Caco-2 (cell line): ENCODE results near the gene CDK11B. TPM values are rescaled to one million over a fixed set of nuclear protein-coding genes. Genes with fewer than 3 reads are reported as not detected.

Experiments used
- BruUV-seq: library from RNA; stranded (reverse); fragments of 400-500 nt; replicated peaks from 2 replicates; lab custom pipeline; 2021; lab: Mats Ljungman, UMichigan
- CTCF ChIA-PET: fragments of 300-600 bp; sonication (Branson Sonifier 250); formaldehyde crosslinking; loops from one replicate; lab custom pipeline; 2022; ENCODE audit warnings: antibody characterized with exemption; lab: Charles Lee
- POLR2A ChIA-PET: fragments of 300-600 bp; sonication (Branson Sonifier 250); formaldehyde crosslinking; loops from one replicate; lab custom pipeline; 2022; ENCODE audit warnings: antibody characterized with exemption; lab: Charles Lee
- DNase-seq, 2 experiments: peaks; one replicate each; pipeline versions ENCODE4 v3.0.0 to v3.0.0-alpha.2; 2020 to 2022
- H3K27me3 ChIP-seq: replicated peaks from 2 replicates; pipeline ENCODE4 v1.6.0; 2011; ENCODE audit warnings: low read length; ENCODE audit not compliant: control insufficient read depth, insufficient read depth
- H3K36me3 ChIP-seq: 2 replicates; pipeline ENCODE4 v1.5.1; 2011; ENCODE audit warnings: low read length; ENCODE audit not compliant: control insufficient read depth, insufficient read depth
- H3K4me1 ChIP-seq: fragments of 250-450 bp; sonication (Bioruptor Pico); 2 replicates; pipeline ENCODE4 v1.5.1; 2020; ENCODE audit warnings: mild to moderate bottlenecking
- H3K4me3 ChIP-seq: 2 replicates; pipeline ENCODE4 v1.5.1; 2011; ENCODE audit warnings: low read depth, mild to moderate bottlenecking, control low read depth, low read length
- H3K9me3 ChIP-seq: fragments of 250-450 bp; sonication (Bioruptor Pico); 2 replicates; pipeline ENCODE4 v1.5.1; 2020; ENCODE audit warnings: mild to moderate bottlenecking, moderate library complexity
- H3K27ac Mint-ChIP-seq: one replicate; pipeline ENCODE4 v1.8.0; 2022; ENCODE audit warnings: mixed read lengths; ENCODE audit not compliant: unreplicated experiment
- H3K27me3 Mint-ChIP-seq: one replicate; pipeline ENCODE4 v1.8.0; 2022; ENCODE audit warnings: mixed read lengths; ENCODE audit not compliant: insufficient read depth, unreplicated experiment
- H3K36me3 Mint-ChIP-seq: one replicate; pipeline ENCODE4 v1.8.0; 2022; ENCODE audit warnings: mild to moderate bottlenecking, mixed read lengths; ENCODE audit not compliant: insufficient read depth, unreplicated experiment
- H3K4me1 Mint-ChIP-seq: one replicate; pipeline ENCODE4 v1.8.0; 2022; ENCODE audit warnings: low read depth, mixed read lengths; ENCODE audit not compliant: unreplicated experiment
- H3K4me3 Mint-ChIP-seq: one replicate; pipeline ENCODE4 v1.8.0; 2022; ENCODE audit warnings: mild to moderate bottlenecking, moderate library complexity, mixed read lengths; ENCODE audit not compliant: unreplicated experiment
- H3K9me3 Mint-ChIP-seq: one replicate; pipeline ENCODE4 v1.8.0; 2022; ENCODE audit warnings: mixed read lengths; ENCODE audit not compliant: unreplicated experiment
- intact Hi-C: fragments of 100-400 bp; cut with micrococcal nuclease; formaldehyde crosslinking; loops from one replicate; pipeline ENCODE4 v1.10.0; 2022; ENCODE audit not compliant: unreplicated experiment
- total RNA-seq: library from RNA; stranded (reverse); gene quantifications from 2 replicates; pipeline ENCODE4 v1.2.3, GENCODE V29; 2022
- TF ChIP-seq, protein P1 (sequence below), 2 experiments: fragments of 200-600 bp in 1 of 2; IDR thresholded peaks; 1 replicate in 1 of 2; 2 replicates in 1 of 2; pipeline versions ENCODE4 v1.5.1 to v1.8.0; 2011 to 2022; ENCODE audit warnings: antibody characterized with exemption in 1 of 2, control low read depth in 1 of 2, inconsistent platforms in 1 of 2, low read depth in 1 of 2, low read length in 1 of 2, mild to moderate bottlenecking in 1 of 2, moderate library complexity in 1 of 2; ENCODE audit not compliant: insufficient read depth in 1 of 2, severe bottlenecking in 1 of 2, unreplicated experiment in 1 of 2

The CDK11B gene
- total RNA-seq, 1 experiment from 2014 or later: 30.2 TPM

GRCh38 chr1:1616045-1616790 is 42.6 kb downstream of the CDK11B start:
- no TSS peak for BruUV-seq
- H3K4me3 ChIP-seq: peak overlapping the region; percentile 70
- TF ChIP-seq, protein P1, sequence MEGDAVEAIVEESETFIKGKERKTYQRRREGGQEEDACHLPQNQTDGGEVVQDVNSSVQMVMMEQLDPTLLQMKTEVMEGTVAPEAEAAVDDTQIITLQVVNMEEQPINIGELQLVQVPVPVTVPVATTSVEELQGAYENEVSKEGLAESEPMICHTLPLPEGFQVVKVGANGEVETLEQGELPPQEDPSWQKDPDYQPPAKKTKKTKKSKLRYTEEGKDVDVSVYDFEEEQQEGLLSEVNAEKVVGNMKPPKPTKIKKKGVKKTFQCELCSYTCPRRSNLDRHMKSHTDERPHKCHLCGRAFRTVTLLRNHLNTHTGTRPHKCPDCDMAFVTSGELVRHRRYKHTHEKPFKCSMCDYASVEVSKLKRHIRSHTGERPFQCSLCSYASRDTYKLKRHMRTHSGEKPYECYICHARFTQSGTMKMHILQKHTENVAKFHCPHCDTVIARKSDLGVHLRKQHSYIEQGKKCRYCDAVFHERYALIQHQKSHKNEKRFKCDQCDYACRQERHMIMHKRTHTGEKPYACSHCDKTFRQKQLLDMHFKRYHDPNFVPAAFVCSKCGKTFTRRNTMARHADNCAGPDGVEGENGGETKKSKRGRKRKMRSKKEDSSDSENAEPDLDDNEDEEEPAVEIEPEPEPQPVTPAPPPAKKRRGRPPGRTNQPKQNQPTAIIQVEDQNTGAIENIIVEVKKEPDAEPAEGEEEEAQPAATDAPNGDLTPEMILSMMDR (IDR thresholded peaks at IDR 0.05; ENCODE audit: insufficient read depth in 1 of 2, low read depth in 1 of 2, low read length in 1 of 2, severe bottlenecking in 1 of 2, unreplicated experiment in 1 of 2): no peak
- peak in 1 of 2 experiments; percentile 36 for DNase-seq
- H3K4me1 ChIP-seq: 0 out of 2 replicates have a peak, but pooled peaks cover 9% of the 10 kb centered on the region
- POLR2A ChIA-PET: interaction anchor here (0.5 to 0.7 kb wide), 2 partner anchors 91 to 241 kb away, joined by 4 to 6 read pairs; no protein-coding TSS in a partner anchor
- no peaks in the 10 kb centered on the region for H3K9me3 Mint-ChIP-seq
- intact Hi-C loops: no loop called here
- peak overlapping the region; percentile 66 for H3K4me3 Mint-ChIP-seq
- H3K36me3 Mint-ChIP-seq: peaks cover 28% of the 10 kb centered on the region
- CTCF ChIA-PET: no interaction called here
- no peaks in the 10 kb centered on the region for H3K27me3 Mint-ChIP-seq
- no peaks in the 10 kb centered on the region for H3K9me3 ChIP-seq
- no peaks in the 10 kb centered on the region for H3K27me3 ChIP-seq
- no peak overlapping the region for H3K27ac Mint-ChIP-seq
- no peaks in the 10 kb centered on the region for H3K36me3 ChIP-seq
- H3K4me1 Mint-ChIP-seq: peaks cover 7% of the 10 kb centered on the region

DNA sequence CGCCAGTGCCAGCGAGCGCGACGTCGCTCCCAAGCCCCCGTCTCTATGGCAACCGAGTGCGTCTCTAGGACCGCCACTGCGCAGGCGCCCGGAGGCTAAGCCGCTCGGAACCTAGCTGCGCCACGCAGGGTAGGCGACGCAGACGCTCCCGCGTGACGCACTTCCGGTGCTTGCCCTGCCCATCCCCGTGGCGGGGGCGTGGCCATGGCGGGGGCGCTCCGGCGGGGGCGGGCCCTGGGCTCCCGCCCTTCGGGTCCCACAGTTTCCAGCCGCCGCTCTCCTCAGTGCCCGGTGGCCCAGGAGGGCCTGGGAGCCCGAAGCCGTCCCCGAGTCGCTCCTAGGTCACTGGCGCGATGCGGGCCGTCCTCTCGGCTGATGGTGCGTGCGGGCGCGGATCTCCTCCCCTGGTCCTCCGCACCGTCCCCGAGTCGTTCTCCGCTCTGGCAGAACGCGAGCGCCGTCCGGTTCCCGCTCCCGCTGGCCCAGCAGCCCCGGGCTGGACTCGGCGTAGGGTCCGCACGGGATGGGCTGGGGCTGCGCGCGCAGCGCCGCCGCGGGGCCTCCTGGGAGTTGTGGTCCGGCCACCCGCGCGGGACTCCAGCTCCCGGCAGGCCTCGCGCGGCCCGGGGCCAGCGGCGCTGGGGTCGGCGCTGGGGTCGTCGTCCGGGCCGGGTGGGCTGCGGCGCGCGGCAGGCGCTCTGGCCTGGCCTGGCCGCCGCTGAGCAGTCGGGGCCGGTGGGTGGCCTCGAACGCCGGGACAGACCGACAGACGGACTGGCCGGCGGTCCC is 43.4 kb downstream of the CDK11B start, which contains the start of gene MIB2:
Gene MIB2 (plus strand): TSS at position 245 of the 789 bp plus-strand sequence. CDS start 7,953 bp downstream, outside the sequence.
- ChIA-PET POLR2A (interaction anchor here (0.5 to 1.1 kb wide), 3 partner anchors 90 to 240 kb away, joined by 4 to 6 read pairs (median 6); partner anchors contain the start of gene AURKAIP1), CTCF (no interaction called here)
- BruUV-seq: no TSS peak
- TF ChIP-seq, protein P1 (IDR thresholded peaks at IDR 0.05; ENCODE audit: insufficient read depth in 1 of 2, low read depth in 1 of 2, low read length in 1 of 2, severe bottlenecking in 1 of 2, unreplicated experiment in 1 of 2): no peak
- intact Hi-C loops: no loop called here
- Mint-ChIP-seq H3K4me1 (peaks cover 7% of the 10 kb centered on the region), H3K9me3 (no peaks in the 10 kb centered on the region), H3K36me3 (peaks cover 28% of the 10 kb centered on the region), H3K27ac (peak within 1 kb of the TSS; percentile 97), H3K27me3 (no peaks in the 10 kb centered on the region), H3K4me3 (peak within 1 kb of the TSS; percentile 89)
- Histone ChIP-seq H3K36me3 (no peaks in the 10 kb centered on the region), H3K9me3 (no peaks in the 10 kb centered on the region), H3K4me3 (peak within 1 kb of the TSS; percentile 70), H3K4me1 (0 out of 2 replicates have a peak, but pooled peaks cover 9% of the 10 kb centered on the region), H3K27me3 (no peaks in the 10 kb centered on the region)
- DNase-seq: peak; percentile 95 to 97

DNA sequence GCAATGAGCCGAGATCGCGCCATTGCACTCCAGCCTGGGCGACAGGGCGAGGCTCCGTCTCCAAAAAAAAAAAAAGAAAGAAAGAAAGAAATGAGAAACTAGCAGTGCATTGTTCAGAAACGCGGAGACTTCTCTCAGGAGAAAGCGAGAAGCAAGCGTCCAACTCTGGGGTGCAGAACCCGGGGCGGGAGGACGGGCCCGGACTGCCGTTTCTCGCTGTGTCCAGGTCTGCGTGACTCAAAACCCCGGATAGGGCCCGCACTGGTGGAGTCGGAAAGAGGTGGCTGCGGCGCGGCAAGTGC is 43.9 kb downstream of the CDK11B start:
- Mint-ChIP-seq H3K4me1 (peaks cover 7% of the 10 kb centered on the region), H3K27me3 (no peaks in the 10 kb centered on the region), H3K9me3 (no peaks in the 10 kb centered on the region), H3K4me3 (peak overlapping the region; percentile 89), H3K27ac (peak overlapping the region; percentile 97), H3K36me3 (peaks cover 28% of the 10 kb centered on the region)
- DNase-seq: no peak
- intact Hi-C loops: no loop called here
- no peaks in the 10 kb centered on the region for H3K27me3 ChIP-seq
- peak overlapping the region; percentile 70 for H3K4me3 ChIP-seq
- BruUV-seq: no TSS peak
- H3K36me3 ChIP-seq: no peaks in the 10 kb centered on the region
- ChIA-PET CTCF (no interaction called here), POLR2A (interaction anchor here (1.1 kb wide), 1 partner anchor 240 kb away, joined by 6 read pairs; the partner anchor contains the start of gene AURKAIP1)
- H3K9me3 ChIP-seq: no peaks in the 10 kb centered on the region
- 0 out of 2 replicates have a peak, but pooled peaks cover 9% of the 10 kb centered on the region for H3K4me1 ChIP-seq
- TF ChIP-seq, protein P1 (IDR thresholded peaks at IDR 0.05; ENCODE audit: insufficient read depth in 1 of 2, low read depth in 1 of 2, low read length in 1 of 2, severe bottlenecking in 1 of 2, unreplicated experiment in 1 of 2): no peak
